ENCODE measurements around the gene CBX2. TPM values are rescaled to one million over a fixed set of nuclear protein-coding genes. Genes with fewer than 3 reads are reported as not detected.

Gene CBX2
- total and polyA plus RNA-seq, 2 of the 4 experiments (the other 2 are of a cell fraction), result 2.0 to 3.2 TPM

- no peak for TF ChIP-seq MXI1 (IDR thresholded peaks at IDR 0.05; ENCODE audit: borderline replicate concordance, low read depth, low read length)
These were observed 58.1 kb downstream of the CBX2 start (continued) for GRCh38 chr17:79835953-79836509.

- TF ChIP-seq SMC3 (IDR thresholded peaks at IDR 0.05; ENCODE audit: low read depth, low read length) (no peak), CEBPB (IDR thresholded peaks at IDR 0.05; ENCODE audit: low read depth, low read length) (peak; percentile 83), BHLHE40 (IDR thresholded peaks at IDR 0.05; ENCODE audit: low read depth, low read length) (no peak)
- in situ Hi-C loops (cut with MboI; ENCODE audit: low sequenced_read_pairs), result no loop called here
- peak overlapping the region; percentile 10; the same call in 1 of the 2 replicates for H2BK120ac ChIP-seq (ENCODE audit: low read depth, low read length)
- peaks cover 55% of the 10 kb centered on the region for H4K20me1 ChIP-seq (ENCODE audit: insufficient read depth, low read length)
- no TSS peak for BruUV-seq (replicated peaks)
- 10% methylated on average over 2 of the region's 18 CpGs; no CpG with 5 or more reads in 1 of the 2 experiments for WGBS, 2 experiments (ENCODE audit: extremely low coverage in 2 of 2, insufficient read length in 1 of 2)
- H3K4ac ChIP-seq (ENCODE audit: low read depth, low read length), result peak overlapping the region; percentile 61; the same call in 1 of the 2 replicates
- H3K56ac ChIP-seq (ENCODE audit: extremely low read depth, insufficient read depth, low read length), result no peak overlapping the region
- peaks cover 3% of the 10 kb centered on the region; the same call in 1 of the 2 replicates for H3K9me3 ChIP-seq (ENCODE audit: control insufficient read depth, insufficient read depth, low read length)
- peaks cover 21% of the 10 kb centered on the region; the same call in 1 of the 2 replicates for H3K36me3 ChIP-seq (ENCODE audit: control insufficient read depth, insufficient read depth, low read length)
- H2AK5ac ChIP-seq (ENCODE audit: low read depth, low read length), result peak overlapping the region; percentile 66; the same call in 1 of the 2 replicates
- peaks cover 16% of the 10 kb centered on the region for H3K27me3 ChIP-seq (ENCODE audit: control insufficient read depth, insufficient read depth, low read length)
- H3K9ac ChIP-seq (ENCODE audit: low read depth, low read length), result 0 out of 2 replicates have a peak overlapping the region, but pooled peaks have one; percentile 5
- DNase-seq, result peak; percentile 19
- H3K23ac ChIP-seq (ENCODE audit: low read depth, low read length), result 0 out of 2 replicates have a peak overlapping the region, but pooled peaks have one; percentile 38
- H3K9me1 ChIP-seq (ENCODE audit: insufficient read depth, low read length), result peaks cover 3% of the 10 kb centered on the region; the same call in 1 of the 2 replicates
- H3K27ac ChIP-seq (ENCODE audit: insufficient read depth, low read length), result no peak overlapping the region
- no peak overlapping the region for H2BK15ac ChIP-seq (ENCODE audit: low read depth, low read length)
- H2AFZ ChIP-seq (replicated peaks; ENCODE audit: low read length, poor library complexity), result peak overlapping the region; percentile 77
- ATAC-seq (ENCODE audit: low read depth), result no peak
- peak overlapping the region; percentile 79 for H3K4me3 ChIP-seq (ENCODE audit: insufficient read depth, low read depth, low read length)
- intact Hi-C loops (cut with micrococcal nuclease), result loop anchor here (5.0 kb wide), 1 partner anchor 89 kb away; no protein-coding TSS in a partner anchor
- H3K14ac ChIP-seq (replicated peaks; ENCODE audit: low read depth, low read length), result 0 out of 2 replicates have a peak overlapping the region, but pooled peaks have one; percentile 15
- 0 out of 2 replicates have a peak overlapping the region, but pooled peaks have one; percentile 21 for H4K91ac ChIP-seq (ENCODE audit: insufficient read depth, low read depth, low read length)
- H4K5ac ChIP-seq (ENCODE audit: low read depth, low read length), result no peak overlapping the region
- H4K8ac ChIP-seq (ENCODE audit: low read depth in 2 of 2, low read length in 2 of 2), result peak overlapping the region in 1 of 2 experiments; percentile 24; a peak in 1 of 4 replicates
- POLR2A ChIA-PET (ENCODE audit: unreplicated experiment), result no interaction called here
- H3K4me1 ChIP-seq (ENCODE audit: control insufficient read depth, insufficient read depth, low read length), result peaks cover 26% of the 10 kb centered on the region
- CTCF ChIA-PET, result interaction anchor here (0.6 to 1.4 kb wide), 4 partner anchors 14 to 217 kb away, joined by 3 to 5 read pairs (median 3); no protein-coding TSS in a partner anchor
- no peak overlapping the region for H3K18ac ChIP-seq (ENCODE audit: low read depth, low read length)
- H3K4me2 ChIP-seq (ENCODE audit: low read depth, low read length), result peak overlapping the region; percentile 89
- H2AK9ac ChIP-seq (replicated peaks; ENCODE audit: low read depth, low read length, poor library complexity), result peak overlapping the region; percentile 87
- dilution Hi-C loops (cut with HindIII; ENCODE audit: low sequenced_read_pairs, unreplicated experiment), result no loop called here
- no peak overlapping the region for H2BK5ac ChIP-seq (ENCODE audit: low read depth, low read length, poor library complexity, severe bottlenecking)
- no peak overlapping the region for H2BK20ac ChIP-seq (ENCODE audit: low read depth, low read length)
- peaks cover 10 to 47% of the 10 kb centered on the region in 2 experiments for H3K79me1 ChIP-seq (ENCODE audit: low read depth in 1 of 2, low read length in 2 of 2)
These were observed 58.6 kb downstream of the CBX2 start for GRCh38 chr17:79836510-79836971.
